Activated T-helper 2 cell treated with anti-CD3 and anti-CD28 coated beads, Interferon-gamma antibody, Interleukin-2, Interleukin-4, amounts not matched to agents 10 μg/mL and 5 μg/mL and 100 μg/mL, durations not matched to agents 14 hours and 24 hours and 36 hours (primary cell): ENCODE data around the gene PHF10. TPM values are rescaled to one million over a fixed set of nuclear protein-coding genes. Genes with fewer than 3 reads are reported as not detected.
"Not testable (repeated sequence)": the region's sequence is repeated elsewhere in the genome, so short reads cannot be mapped to it uniquely, and the experiment has no call there.

Experiments used
- DNase-seq: peaks from one replicate; pipeline ENCODE4 v3.0.0; 2021; ENCODE audit warnings: low spot score
- H3K27ac Mint-ChIP-seq: one replicate; pipeline ENCODE4 v1.8.0; 2021; ENCODE audit warnings: mixed read lengths
- H3K27me3 Mint-ChIP-seq: one replicate; pipeline ENCODE4 v1.8.0; 2021; ENCODE audit warnings: low read depth, mixed read lengths
- H3K36me3 Mint-ChIP-seq: one replicate; pipeline ENCODE4 v1.8.0; 2021; ENCODE audit warnings: low read depth, mixed read lengths
- H3K4me1 Mint-ChIP-seq: one replicate; pipeline ENCODE4 v1.8.0; 2021; ENCODE audit warnings: low read depth, mixed read lengths
- H3K4me3 Mint-ChIP-seq: one replicate; pipeline ENCODE4 v1.8.0; 2021; ENCODE audit warnings: low read depth, mild to moderate bottlenecking, moderate library complexity, mixed read lengths
- H3K9me3 Mint-ChIP-seq: one replicate; pipeline ENCODE4 v1.8.0; 2021; ENCODE audit warnings: mixed read lengths
- intact Hi-C: fragments of 100-400 bp; cut with micrococcal nuclease; formaldehyde crosslinking; loops from one replicate; pipeline ENCODE4 v1.15.1; 2023
- total RNA-seq: library from RNA; stranded (reverse); gene quantifications from 2 replicates; pipeline ENCODE4 v1.2.3, GENCODE V29; 2022

Gene PHF10
- total RNA-seq, 1 donor from 2014 or later: 94.5 TPM

DNA sequence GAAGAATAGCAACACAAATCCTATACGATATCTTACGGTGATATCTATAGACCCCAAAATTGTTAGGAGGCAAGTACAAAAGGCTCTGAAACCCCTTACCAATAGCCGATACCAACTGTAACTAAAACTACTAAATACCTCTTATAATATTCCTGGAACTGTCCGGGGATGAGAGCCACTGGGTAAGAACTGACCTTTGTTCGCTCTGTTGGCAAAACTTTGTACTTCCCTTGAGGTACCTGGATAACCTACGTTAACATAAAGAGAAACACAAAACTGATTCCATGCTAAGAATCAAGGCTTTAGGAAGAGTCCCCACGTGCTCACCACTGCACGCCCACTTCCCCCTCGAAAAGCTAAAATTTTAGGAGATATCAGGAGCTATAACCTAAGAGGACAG, 9.7 kb downstream of the PHF10 start:
- H3K36me3 Mint-ChIP-seq: peaks cover 71% of the 10 kb centered on the region

DNA sequence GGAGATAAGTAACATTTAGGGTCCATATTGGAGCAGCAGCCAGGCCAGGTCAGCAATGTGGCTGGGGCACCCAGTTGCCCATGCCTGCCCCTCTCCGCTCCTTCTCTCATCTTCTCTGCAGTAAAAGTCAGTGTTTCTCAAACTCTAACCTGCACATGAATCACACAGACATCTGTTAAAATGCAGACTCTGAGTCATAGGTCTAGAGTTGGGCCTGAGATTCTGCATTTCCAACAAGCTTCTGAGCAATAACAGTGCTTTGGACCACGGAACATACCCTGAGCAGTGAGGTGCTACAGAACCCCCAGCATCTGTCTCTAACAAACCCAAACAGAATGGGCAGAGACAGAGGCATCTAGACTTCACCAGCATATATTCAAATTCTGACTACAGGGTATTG, 10.1 kb downstream of the PHF10 start:
- Mint-ChIP-seq H3K4me3 (no peak overlapping the region), H3K4me1 (peaks cover 10% of the 10 kb centered on the region), H3K9me3 (no peaks in the 10 kb centered on the region), H3K27ac (no peak overlapping the region), H3K27me3 (no peaks in the 10 kb centered on the region), H3K36me3 (peaks cover 71% of the 10 kb centered on the region)
- no peak for DNase-seq
- intact Hi-C loops: no loop called here

More for the DNA sequence above, 9.7 kb downstream of the PHF10 start:
- no peak overlapping the region for H3K4me3 Mint-ChIP-seq
- no peak overlapping the region for H3K27ac Mint-ChIP-seq
- intact Hi-C loops: no loop called here
- DNase-seq: no peak
- peaks cover 12% of the 10 kb centered on the region for H3K4me1 Mint-ChIP-seq
- H3K9me3 Mint-ChIP-seq: no peaks in the 10 kb centered on the region
- H3K27me3 Mint-ChIP-seq: no peaks in the 10 kb centered on the region

DNA sequence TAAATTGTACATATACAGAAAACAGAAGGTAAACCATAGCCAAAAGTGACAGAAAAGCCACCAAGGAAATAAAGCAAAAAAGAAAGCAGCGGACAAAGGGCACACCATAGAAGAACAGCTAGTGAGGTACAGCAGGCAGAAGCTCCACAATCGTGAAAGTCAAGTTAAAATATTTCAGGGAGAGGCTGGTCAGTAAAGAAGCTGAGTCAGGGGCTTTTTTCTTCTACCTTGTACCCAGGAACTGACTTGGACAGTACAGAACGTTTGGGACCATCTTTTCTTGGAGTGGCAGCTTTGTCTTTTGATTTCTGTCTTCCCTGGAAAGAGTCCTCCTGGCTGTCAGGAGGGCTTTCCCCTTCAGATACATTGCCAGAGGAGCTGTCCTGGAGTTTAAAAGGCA, 14.3 kb downstream of the PHF10 start:
- peaks cover 24% of the 10 kb centered on the region for H3K4me1 Mint-ChIP-seq
- peaks cover 61% of the 10 kb centered on the region for H3K36me3 Mint-ChIP-seq
- no peak overlapping the region for H3K4me3 Mint-ChIP-seq
- H3K9me3 Mint-ChIP-seq: no peaks in the 10 kb centered on the region
- DNase-seq: no peak
- intact Hi-C loops: no loop called here
- no peaks in the 10 kb centered on the region for H3K27me3 Mint-ChIP-seq
- H3K27ac Mint-ChIP-seq: peak overlapping the region; percentile 58

DNA sequence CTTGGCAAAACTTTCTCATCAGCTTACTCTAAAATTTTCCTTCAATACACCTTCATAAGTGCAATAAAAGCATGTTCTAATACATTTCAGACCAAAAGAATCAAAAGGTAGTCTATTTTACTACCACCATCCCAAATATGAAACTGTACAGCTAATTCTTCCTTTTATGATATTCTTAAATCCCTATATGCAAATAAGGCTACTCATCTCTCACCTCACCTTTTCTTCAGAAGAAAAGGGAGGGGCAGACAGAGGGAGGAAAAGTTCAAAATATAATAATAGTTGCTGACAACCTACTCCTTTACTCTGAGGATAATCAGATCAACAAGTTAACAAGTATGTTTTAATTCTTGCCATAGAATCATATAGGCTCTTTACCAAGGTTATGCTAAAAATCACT, 15.0 kb downstream of the PHF10 start:
- Mint-ChIP-seq H3K27ac (no peak overlapping the region), H3K27me3 (no peaks in the 10 kb centered on the region), H3K36me3 (peaks cover 58% of the 10 kb centered on the region), H3K9me3 (no peaks in the 10 kb centered on the region), H3K4me1 (peaks cover 29% of the 10 kb centered on the region), H3K4me3 (no peak overlapping the region)
- no peak for DNase-seq
- intact Hi-C loops: no loop called here

DNA sequence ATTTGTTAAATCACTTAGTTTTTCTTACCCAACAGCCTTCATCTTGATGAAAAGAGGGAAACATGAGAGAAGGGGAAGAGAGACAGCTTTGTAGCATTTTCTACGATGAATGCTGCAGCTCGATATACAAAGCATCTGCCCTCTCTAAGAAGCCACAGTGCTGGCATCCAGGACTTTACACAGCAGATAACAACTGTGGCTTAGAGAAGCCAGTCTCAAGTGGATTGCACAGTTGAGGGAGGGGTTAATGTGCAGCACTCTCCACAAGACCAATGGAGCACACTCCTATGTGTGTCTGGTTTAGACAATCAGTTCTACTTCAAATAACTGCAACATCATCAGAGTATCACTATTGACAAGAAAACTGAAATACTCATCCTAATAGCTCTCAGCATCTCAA, 16.5 kb downstream of the PHF10 start:
- H3K4me1 Mint-ChIP-seq: peaks cover 37% of the 10 kb centered on the region
- H3K9me3 Mint-ChIP-seq: no peaks in the 10 kb centered on the region
- H3K36me3 Mint-ChIP-seq: peaks cover 62% of the 10 kb centered on the region
- no peak for DNase-seq
- H3K27ac Mint-ChIP-seq: peak overlapping the region; percentile 52
- no peak overlapping the region for H3K4me3 Mint-ChIP-seq
- H3K27me3 Mint-ChIP-seq: no peaks in the 10 kb centered on the region
- intact Hi-C loops: no loop called here

DNA sequence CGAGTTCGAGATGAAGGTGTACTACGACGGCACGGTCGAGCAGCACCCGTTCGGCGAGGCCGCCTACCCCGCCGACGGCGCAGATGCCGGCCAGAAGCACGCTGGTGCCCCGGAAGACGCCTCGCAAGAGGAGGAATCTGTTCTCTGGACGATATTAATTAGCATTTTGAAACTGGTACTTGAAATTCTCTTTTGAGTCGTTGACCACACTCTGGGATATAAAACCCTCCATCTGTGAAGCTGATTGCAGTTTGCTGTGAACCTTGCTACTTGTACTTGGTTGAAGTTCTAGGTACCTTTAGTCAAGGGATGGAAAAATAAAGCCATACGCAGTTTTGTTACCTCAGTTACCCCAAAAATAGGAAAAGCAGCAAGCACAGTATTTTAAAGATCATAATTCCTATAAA, 21.5 kb downstream of the PHF10 start:
- Mint-ChIP-seq H3K4me1 (peaks cover 39% of the 10 kb centered on the region), H3K27ac (peak overlapping the region; percentile 84), H3K27me3 (no peaks in the 10 kb centered on the region), H3K4me3 (peak overlapping the region; percentile 86), H3K36me3 (peaks cover 37% of the 10 kb centered on the region), H3K9me3 (no peaks in the 10 kb centered on the region)
- intact Hi-C loops: loop anchor here (1.0 to 5.0 kb wide), 5 partner anchors 20 to 851 kb away; partner anchors contain the start of genes DYNLT2, ERMARD, FAM120B and TBP
- no peak for DNase-seq

DNA sequence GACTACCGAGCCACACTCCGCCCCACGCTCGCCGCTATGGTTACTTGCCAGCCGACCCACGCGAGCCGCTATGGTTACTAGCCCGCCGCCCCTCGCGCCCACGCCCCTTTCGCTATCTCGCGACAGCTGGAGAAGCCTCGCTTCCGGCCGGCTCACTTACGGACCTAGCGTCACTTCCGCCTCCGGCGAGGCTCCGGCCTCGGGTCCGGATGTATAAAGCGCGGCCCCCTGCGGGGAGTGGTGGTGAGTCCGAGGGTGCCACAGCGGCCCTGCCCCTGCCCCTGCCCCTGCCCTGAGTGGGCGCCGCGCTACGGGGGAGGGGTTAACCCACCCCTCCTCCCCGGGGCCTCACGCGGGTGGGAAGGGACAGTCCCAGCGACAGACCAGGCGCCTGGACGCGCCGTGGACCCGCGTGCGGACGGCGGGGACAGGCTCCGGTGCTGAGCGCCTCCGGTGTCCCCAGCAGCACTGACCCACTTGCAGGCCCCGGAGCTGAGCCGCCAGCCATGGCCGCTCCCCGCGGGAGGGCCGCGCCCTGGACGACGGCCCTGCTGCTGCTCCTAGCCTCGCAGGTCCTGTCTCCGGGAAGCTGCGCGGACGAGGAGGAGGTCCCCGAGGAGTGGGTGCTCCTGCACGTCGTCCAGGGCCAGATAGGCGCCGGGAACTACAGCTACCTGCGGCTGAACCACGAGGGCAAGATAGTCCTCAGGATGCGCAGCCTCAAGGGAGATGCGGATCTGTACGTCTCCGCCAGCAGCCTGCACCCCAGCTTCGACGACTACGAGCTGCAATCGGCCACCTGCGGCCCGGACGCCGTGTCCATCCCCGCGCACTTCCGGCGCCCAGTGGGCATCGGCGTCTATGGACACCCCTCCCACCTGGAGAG, 22.1 kb downstream of the PHF10 start, which contains the start of the genes C6orf120 and WDR27:
Gene C6orf120 (plus strand): TSS at position 173 of the 886 bp plus-strand sequence. CDS start 334 bp downstream, at position 507.
Gene WDR27 (minus strand): TSS at position 76 of the 886 bp plus-strand sequence. CDS start 13,024 bp downstream, outside the sequence.
- Mint-ChIP-seq H3K4me1 (peaks cover 39% of the 10 kb centered on the region), H3K27me3 (no peaks in the 10 kb centered on the region), H3K27ac (peak within 1 kb of the TSS; percentile 84), H3K9me3 (no peaks in the 10 kb centered on the region), H3K4me3 (peak within 1 kb of the TSS; percentile 88), H3K36me3 (peaks cover 37% of the 10 kb centered on the region)
- peak; percentile 95 for DNase-seq
- intact Hi-C loops: loop anchor here (1.0 to 5.0 kb wide), 5 partner anchors 21 to 852 kb away; partner anchors contain the start of genes DYNLT2, ERMARD, FAM120B and TBP

DNA sequence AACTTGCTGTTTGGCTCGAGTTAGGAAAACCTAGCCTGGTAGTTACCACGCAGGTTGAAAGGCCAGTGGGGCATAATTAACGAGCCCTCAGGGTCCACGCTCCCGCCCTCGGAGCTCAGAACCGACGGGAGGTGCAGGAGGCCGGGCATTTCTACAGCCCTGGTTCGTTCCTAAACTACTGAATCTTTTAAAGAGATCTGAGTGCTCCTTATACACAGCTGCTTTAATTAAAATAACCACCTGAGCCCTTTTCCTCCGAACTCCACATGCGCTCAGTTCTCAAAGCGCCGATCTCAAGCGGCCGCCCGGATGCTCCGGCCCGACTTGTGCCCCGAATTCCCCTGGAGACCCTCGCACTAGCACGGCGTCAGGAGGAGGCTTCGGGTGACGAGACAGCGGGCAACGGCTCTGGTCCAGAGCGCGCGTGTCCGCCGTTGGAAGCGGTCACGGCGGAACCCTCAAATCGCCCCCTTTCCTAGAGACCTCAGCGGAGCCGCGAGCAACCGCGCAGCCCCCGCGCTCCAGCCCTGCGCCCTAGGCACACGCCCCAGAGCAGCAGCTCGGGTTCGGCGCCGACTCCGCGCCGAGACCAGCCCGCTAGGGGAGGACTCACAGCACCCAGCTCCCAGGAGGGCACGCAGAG, 22.9 kb downstream of the PHF10 start:
- Mint-ChIP-seq H3K27me3 (no peaks in the 10 kb centered on the region), H3K4me1 (peaks cover 37% of the 10 kb centered on the region), H3K4me3 (peak overlapping the region; percentile 88)

DNA sequence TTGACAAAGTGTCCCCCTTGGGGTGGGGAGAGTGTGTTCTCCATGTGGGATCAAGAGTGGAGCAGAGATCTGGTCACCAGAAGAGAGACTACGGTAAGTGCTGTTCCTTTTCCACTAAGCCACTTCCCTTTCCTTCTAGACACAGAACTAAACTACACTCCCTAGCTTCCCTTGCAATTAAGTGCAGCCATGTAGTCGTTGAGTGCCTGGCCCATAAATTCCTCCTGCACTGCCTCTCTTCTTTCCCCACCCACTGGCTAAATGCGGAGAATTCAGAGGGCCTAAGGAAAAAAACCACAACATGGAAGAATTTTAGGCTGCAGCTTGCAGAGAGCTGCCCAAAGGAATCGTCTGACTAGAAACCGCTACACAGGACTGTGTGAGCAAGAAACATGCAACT, 24.0 kb downstream of the PHF10 start:
- intact Hi-C loops: loop anchor here (5.0 kb wide), 1 partner anchor 168 kb away; no protein-coding TSS in a partner anchor
- Mint-ChIP-seq H3K27me3 (no peaks in the 10 kb centered on the region), H3K4me3 (no peak overlapping the region), H3K27ac (no peak overlapping the region), H3K9me3 (no peaks in the 10 kb centered on the region), H3K36me3 (peaks cover 30% of the 10 kb centered on the region), H3K4me1 (peaks cover 29% of the 10 kb centered on the region)
- no peak for DNase-seq

More for the DNA sequence above, 22.9 kb downstream of the PHF10 start:
- Mint-ChIP-seq H3K9me3 (no peaks in the 10 kb centered on the region), H3K27ac (peak overlapping the region; percentile 80), H3K36me3 (peaks cover 34% of the 10 kb centered on the region)
- no peak for DNase-seq
- intact Hi-C loops: loop anchor here (5.0 kb wide), 1 partner anchor 169 kb away; no protein-coding TSS in a partner anchor

DNA sequence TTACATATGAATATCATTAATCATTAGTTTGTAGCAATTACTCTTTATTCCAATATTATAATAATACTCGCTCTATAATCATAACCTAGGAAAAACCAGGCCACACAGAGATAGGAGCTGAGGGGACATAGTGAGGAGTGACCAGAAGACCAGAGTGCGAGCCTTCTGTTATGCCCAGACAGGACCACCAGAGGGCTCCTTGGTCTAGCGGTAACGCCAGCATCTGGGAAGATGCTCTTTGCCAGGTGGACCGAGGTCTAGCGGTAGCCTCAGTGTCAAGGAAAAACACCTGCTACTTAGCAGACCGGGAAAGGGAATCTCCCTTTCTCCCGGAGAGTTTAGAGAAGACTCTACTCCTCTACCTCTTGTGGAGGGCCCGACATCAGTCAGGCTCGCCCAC, 27.2 kb downstream of the PHF10 start:
- Mint-ChIP-seq H3K36me3 (peaks cover 19% of the 10 kb centered on the region), H3K4me1 (peaks cover 11% of the 10 kb centered on the region)
- intact Hi-C loops, H3K9me3 Mint-ChIP-seq, DNase-seq, H3K27ac Mint-ChIP-seq, H3K4me3 Mint-ChIP-seq, H3K27me3 Mint-ChIP-seq: not testable (repeated sequence)

DNA sequence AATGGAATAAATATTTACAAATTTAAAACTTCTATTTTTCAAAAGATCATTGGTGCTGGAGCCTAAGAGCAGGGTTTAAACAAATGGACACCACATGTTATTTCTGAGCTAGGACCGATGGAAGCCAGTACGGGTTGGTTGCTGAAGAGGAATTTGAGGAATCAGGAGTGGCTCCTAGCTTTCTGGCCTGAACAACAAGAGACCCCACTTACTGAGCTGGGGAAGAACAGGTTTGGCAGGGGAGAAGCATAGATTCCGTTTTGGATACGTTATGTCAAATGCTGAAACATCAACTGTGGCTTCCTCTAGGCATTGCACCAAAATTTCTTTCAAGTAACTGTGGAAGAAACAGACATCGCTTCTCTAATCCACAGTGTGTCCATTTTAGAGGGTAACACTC, 29.2 kb downstream of the PHF10 start:
- no peak overlapping the region for H3K27ac Mint-ChIP-seq
- intact Hi-C loops: no loop called here

DNA sequence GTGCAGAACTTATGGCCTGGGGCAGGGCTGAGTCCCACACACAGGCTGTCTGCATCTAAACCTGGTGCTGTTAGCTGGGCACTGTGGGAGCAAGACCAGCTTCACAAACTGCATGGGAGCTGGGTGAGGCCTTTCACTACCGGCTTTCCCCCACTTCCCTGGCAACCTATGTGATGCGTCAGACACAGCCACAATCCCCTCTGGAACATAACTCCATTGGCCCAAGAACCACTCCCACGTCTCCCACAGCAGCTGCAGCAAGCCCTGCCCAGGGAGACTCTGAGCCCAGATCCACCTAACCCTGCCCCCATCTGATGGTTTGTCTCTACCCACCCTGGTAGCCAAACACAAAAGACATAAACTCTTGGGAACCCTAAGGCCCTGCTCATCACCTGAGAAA, 31.8 kb downstream of the PHF10 start:
- H3K36me3 Mint-ChIP-seq: peaks cover 38% of the 10 kb centered on the region
- no peaks in the 10 kb centered on the region for H3K27me3 Mint-ChIP-seq
- intact Hi-C loops: no loop called here
- peaks cover 2% of the 10 kb centered on the region for H3K4me1 Mint-ChIP-seq
- DNase-seq: no peak
- H3K9me3 Mint-ChIP-seq: peaks cover 3% of the 10 kb centered on the region
- H3K27ac Mint-ChIP-seq: no peak overlapping the region
- H3K4me3 Mint-ChIP-seq: no peak overlapping the region

More for the DNA sequence above, 29.2 kb downstream of the PHF10 start:
- H3K9me3 Mint-ChIP-seq: no peaks in the 10 kb centered on the region
- peaks cover 27% of the 10 kb centered on the region for H3K36me3 Mint-ChIP-seq
- no peak for DNase-seq
- peaks cover 9% of the 10 kb centered on the region for H3K4me1 Mint-ChIP-seq
- H3K4me3 Mint-ChIP-seq: no peak overlapping the region
- H3K27me3 Mint-ChIP-seq: no peaks in the 10 kb centered on the region
